ENCODE measurements around the gene OST4. TPM values are rescaled to one million over a fixed set of nuclear protein-coding genes. Genes with fewer than 3 reads are reported as not detected.

The OST4 gene
- total and polyA plus RNA-seq, 7 donors = 244 to 688 (median 413) TPM

DNA sequence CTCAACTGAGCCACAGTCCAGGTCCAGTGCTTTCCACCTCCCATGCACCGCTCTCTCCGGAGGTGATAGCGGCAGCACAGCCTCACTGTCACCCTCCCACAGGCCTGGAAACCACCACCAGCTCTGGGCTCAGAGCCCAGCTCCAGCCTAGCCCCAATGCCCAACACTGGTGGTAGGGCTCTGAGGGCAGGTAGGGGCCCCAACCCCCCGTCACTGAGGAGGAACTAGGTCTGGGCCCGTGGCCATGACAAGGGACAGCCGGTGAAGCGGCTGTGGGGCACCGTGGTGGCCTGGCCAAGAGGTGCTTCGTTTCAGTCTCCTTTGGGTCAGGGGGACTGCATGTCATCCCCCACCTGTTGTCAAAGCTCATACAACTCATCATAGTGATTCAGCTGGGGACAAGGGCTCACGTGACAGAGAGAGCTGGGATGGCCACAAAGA lies 44.2 kb downstream of the OST4 start:
- TF ChIP-seq POLR2AphosphoS5 (IDR thresholded peaks at IDR 0.05) = no peak
- Histone ChIP-seq H3K27me3 (no peaks in the 10 kb centered on the region), H3K9me3 (no peaks in the 10 kb centered on the region), H3K27ac (no peak overlapping the region), H3K4me3 (no peak overlapping the region), H3K36me3 (peaks cover 6 to 59% (median 30%) of the 10 kb centered on the region in 4 donors), H3K4me1 (peaks cover 0 to 5% (median 1%) of the 10 kb centered on the region in 4 donors)
- DNase-seq = no peak
- intact Hi-C loops (cut with DNase I) = no loop called here
- 92 to 94% methylated on average over 10 of the region's 10 CpGs for WGBS, 2 donors

GRCh38 chr2:27025861-27026851 lies 45.3 kb downstream of the OST4 start:
- TF ChIP-seq POLR2AphosphoS5 (IDR thresholded peaks at IDR 0.05) (no peak), POLR2A (IDR thresholded peaks at IDR 0.05) (no peak), EP300 (IDR thresholded peaks at IDR 0.05) (no peak)
- TF ChIP-seq, protein P1, sequence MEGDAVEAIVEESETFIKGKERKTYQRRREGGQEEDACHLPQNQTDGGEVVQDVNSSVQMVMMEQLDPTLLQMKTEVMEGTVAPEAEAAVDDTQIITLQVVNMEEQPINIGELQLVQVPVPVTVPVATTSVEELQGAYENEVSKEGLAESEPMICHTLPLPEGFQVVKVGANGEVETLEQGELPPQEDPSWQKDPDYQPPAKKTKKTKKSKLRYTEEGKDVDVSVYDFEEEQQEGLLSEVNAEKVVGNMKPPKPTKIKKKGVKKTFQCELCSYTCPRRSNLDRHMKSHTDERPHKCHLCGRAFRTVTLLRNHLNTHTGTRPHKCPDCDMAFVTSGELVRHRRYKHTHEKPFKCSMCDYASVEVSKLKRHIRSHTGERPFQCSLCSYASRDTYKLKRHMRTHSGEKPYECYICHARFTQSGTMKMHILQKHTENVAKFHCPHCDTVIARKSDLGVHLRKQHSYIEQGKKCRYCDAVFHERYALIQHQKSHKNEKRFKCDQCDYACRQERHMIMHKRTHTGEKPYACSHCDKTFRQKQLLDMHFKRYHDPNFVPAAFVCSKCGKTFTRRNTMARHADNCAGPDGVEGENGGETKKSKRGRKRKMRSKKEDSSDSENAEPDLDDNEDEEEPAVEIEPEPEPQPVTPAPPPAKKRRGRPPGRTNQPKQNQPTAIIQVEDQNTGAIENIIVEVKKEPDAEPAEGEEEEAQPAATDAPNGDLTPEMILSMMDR (IDR thresholded peaks at IDR 0.05) = no peak
- no peak overlapping the region for H3K4me3 ChIP-seq
- no peaks in the 10 kb centered on the region for H3K9me3 ChIP-seq
- peaks cover 6 to 62% (median 31%) of the 10 kb centered on the region in 4 donors for H3K36me3 ChIP-seq
- 92 to 94% methylated on average over 24 of the region's 24 CpGs for WGBS, 2 donors
- no peak for DNase-seq
- intact Hi-C loops (cut with DNase I) = no loop called here
- no peak overlapping the region for H3K27ac ChIP-seq
- no peaks in the 10 kb centered on the region for H3K4me1 ChIP-seq
- no peaks in the 10 kb centered on the region for H3K27me3 ChIP-seq

GRCh38 chr2:27025281-27025800 lies 46.1 kb downstream of the OST4 start:
- TF ChIP-seq, protein P1 (IDR thresholded peaks at IDR 0.05) = no peak
- TF ChIP-seq POLR2A (IDR thresholded peaks at IDR 0.05) = no peak
- TF ChIP-seq EP300 (IDR thresholded peaks at IDR 0.05) = no peak
- no peak for TF ChIP-seq POLR2AphosphoS5 (IDR thresholded peaks at IDR 0.05)
- H3K9me3 ChIP-seq = no peaks in the 10 kb centered on the region
- peaks cover 6 to 62% (median 31%) of the 10 kb centered on the region in 4 donors for H3K36me3 ChIP-seq
- WGBS, 2 donors = 91 to 95% methylated on average over 13 of the region's 13 CpGs
- H3K27me3 ChIP-seq = no peaks in the 10 kb centered on the region
- H3K4me3 ChIP-seq = no peak overlapping the region
- no peak for DNase-seq
- peaks cover 0 to 4% (median 0%) of the 10 kb centered on the region in 4 donors for H3K4me1 ChIP-seq
- intact Hi-C loops (cut with DNase I) = no loop called here
- H3K27ac ChIP-seq = no peak overlapping the region

GRCh38 chr2:27024812-27025211 lies 46.6 kb downstream of the OST4 start:
- Histone ChIP-seq H3K9me3 (no peaks in the 10 kb centered on the region), H3K27me3 (no peaks in the 10 kb centered on the region), H3K36me3 (peaks cover 6 to 62% (median 31%) of the 10 kb centered on the region in 4 donors), H3K27ac (no peak overlapping the region), H3K4me3 (no peak overlapping the region), H3K4me1 (peaks cover 0 to 5% (median 2%) of the 10 kb centered on the region in 4 donors)
- TF ChIP-seq POLR2AphosphoS5 (IDR thresholded peaks at IDR 0.05) (no peak), EP300 (IDR thresholded peaks at IDR 0.05) (no peak), POLR2A (IDR thresholded peaks at IDR 0.05) (no peak)
- TF ChIP-seq, protein P1 (IDR thresholded peaks at IDR 0.05) = no peak
- 92 to 96% methylated on average over 12 of the region's 12 CpGs for WGBS, 2 donors
- DNase-seq = no peak
- intact Hi-C loops (cut with DNase I) = no loop called here

DNA sequence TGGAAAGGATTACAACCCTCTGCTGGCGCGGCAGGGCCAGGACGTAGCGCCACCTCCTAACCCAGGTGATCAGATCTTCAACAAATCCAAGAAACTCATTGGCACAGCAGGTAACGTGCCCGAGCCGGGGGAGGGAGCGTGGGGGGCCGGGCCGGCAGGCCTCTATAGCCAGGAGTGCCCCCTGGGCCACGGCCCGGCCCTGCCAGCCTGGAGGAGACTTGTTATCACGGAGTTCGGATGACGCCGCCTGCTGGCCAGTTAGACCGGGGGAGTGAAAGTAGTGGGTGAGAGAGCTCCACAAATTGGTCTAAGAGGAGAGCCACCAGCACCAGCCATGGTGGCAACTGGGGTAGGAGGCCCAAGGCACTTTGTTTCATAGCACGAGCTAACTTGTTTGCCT lies 47.3 kb downstream of the OST4 start:
- no peaks in the 10 kb centered on the region for H3K27me3 ChIP-seq
- WGBS, 2 donors = 91% methylated on average over 18 of the region's 18 CpGs
- H3K36me3 ChIP-seq = peaks cover 6 to 62% (median 31%) of the 10 kb centered on the region in 4 donors
- no peak overlapping the region for H3K27ac ChIP-seq
- peaks cover 0 to 6% (median 3%) of the 10 kb centered on the region in 4 donors for H3K4me1 ChIP-seq
- intact Hi-C loops (cut with DNase I) = no loop called here
- no peak for DNase-seq
- TF ChIP-seq, protein P1 (IDR thresholded peaks at IDR 0.05) = no peak
- TF ChIP-seq EP300 (IDR thresholded peaks at IDR 0.05) (no peak), POLR2AphosphoS5 (IDR thresholded peaks at IDR 0.05) (no peak)
- H3K4me3 ChIP-seq = no peak overlapping the region
- no peaks in the 10 kb centered on the region for H3K9me3 ChIP-seq

All from sigmoid colon (tissue), 7 donors.